Measurements from ENCODE around the gene REV3L. TPM values are rescaled to one million over a fixed set of nuclear protein-coding genes. Genes with fewer than 3 reads are reported as not detected.
"Not testable (repeated sequence)": the region's sequence is repeated elsewhere in the genome, so short reads cannot be mapped to it uniquely, and the experiment has no call there.

Gene REV3L
- total RNA-seq, 1 experiment from 2014 or later, result 12.1 TPM

- peak; percentile 68 for DNase-seq (ENCODE audit: low read depth)
Observed at GRCh38 chr6:111263837-111264236, 219.2 kb downstream of the REV3L start.

DNA sequence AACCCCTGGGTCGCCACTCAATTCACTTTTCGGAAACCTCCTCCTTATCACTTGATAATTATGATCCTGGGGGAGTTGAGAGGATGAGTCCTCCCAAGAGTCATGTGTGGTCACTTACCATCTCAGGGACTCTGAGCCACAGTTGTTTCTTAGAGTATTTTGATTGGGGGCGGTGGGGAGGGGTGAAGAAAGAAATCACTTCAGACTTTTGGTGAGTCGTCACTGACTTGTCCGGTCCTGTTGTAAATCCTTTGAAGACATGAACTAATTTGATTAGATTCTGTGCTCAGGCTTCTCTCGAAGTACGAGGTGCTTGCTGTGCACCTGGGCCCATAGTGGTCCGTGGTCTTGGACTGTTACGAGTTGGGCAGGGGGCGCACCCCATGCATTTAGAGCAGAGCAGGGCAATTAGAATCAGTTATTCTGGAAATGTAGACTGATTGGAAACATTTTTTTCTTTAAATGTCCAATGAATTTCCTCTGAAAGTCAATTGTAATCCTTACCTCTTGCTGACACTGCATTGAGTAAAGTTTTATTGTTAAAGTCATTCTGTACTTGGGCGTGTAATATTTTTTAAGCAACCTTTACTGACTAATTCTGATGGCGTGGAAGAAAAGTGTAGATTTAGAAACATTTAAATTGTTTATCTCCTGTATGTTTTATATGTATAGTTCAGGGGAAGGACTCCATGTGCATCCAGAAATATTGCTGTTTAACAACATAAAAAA is 222.3 kb downstream of the REV3L start:
- DNase-seq (ENCODE audit: low read depth), result peak; percentile 34

GRCh38 chr6:111259089-111259831 is 223.8 kb downstream of the REV3L start:
- peak; percentile 99 for DNase-seq (ENCODE audit: low read depth)

- DNase-seq (ENCODE audit: low read depth), result no peak
Observed at GRCh38 chr6:111258615-111259088, 224.4 kb downstream of the REV3L start.

DNA sequence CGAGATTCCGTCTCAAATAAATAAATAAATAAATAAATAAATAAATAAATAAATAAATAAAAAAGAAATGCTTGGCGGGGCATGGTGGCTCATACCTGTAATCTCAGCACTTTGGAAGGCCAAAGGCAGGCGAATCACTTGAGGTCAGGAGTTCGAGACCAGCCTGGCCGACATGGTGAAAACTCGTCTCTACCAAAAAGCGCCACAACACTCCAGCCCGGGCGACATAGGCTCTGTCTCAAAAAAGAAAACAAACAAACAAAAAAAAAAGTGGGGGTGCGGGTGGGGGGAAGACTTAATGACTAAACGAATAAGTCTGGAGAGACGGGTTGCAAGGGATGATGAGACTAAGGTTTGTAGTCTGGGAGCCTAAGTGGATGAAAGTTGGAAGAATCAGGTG is 225.0 kb downstream of the REV3L start:
- DNase-seq (ENCODE audit: low read depth), result no peak

DNA sequence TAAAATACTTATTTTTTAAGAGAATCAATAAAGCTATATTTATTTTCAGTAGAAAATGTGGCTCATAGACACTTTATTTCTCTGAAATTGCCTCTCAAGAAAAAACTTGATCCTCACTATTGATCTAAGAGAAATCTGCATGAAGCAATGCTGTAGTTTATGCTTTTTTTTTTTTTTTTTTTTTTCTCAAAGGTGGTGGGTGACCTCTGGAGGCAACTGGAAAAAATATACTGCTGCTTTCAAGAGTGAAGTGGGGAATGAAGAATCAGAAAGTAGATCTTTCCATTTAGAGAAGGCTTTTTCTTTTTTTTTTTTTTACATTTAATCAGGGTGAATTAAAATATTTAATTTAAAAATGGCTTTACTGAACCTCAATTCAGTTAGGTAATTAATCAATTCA is 226.4 kb downstream of the REV3L start:
- no peak for DNase-seq (ENCODE audit: low read depth)

GRCh38 chr6:111255838-111256237 is 227.2 kb downstream of the REV3L start:
- DNase-seq (ENCODE audit: low read depth), result not testable (repeated sequence)

DNA sequence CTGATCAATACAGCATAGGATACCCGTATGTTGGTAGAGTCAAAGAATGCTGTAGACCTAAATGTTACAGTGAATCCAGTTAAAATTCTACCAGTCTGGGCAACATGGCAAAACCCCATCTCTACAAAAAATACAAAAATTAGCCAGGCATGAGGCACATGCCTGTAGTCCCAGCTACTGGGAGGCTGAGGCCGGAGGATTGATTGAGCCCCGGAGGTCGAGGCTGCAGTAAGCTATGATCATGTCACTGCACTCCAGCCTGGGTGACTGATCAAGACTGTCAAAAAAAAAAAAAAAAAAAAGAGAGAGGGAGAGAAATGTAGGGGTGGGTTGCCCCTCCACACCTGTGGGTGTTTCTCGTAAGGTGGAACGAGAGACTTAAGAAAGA is 228.2 kb downstream of the REV3L start:
- no peak for DNase-seq (ENCODE audit: low read depth)

GRCh38 chr6:111254004-111254778 is 228.8 kb downstream of the REV3L start:
- no peak for DNase-seq (ENCODE audit: low read depth)

GRCh38 chr6:111252726-111253125 is 230.3 kb downstream of the REV3L start:
- no peak for DNase-seq (ENCODE audit: low read depth)

DNA sequence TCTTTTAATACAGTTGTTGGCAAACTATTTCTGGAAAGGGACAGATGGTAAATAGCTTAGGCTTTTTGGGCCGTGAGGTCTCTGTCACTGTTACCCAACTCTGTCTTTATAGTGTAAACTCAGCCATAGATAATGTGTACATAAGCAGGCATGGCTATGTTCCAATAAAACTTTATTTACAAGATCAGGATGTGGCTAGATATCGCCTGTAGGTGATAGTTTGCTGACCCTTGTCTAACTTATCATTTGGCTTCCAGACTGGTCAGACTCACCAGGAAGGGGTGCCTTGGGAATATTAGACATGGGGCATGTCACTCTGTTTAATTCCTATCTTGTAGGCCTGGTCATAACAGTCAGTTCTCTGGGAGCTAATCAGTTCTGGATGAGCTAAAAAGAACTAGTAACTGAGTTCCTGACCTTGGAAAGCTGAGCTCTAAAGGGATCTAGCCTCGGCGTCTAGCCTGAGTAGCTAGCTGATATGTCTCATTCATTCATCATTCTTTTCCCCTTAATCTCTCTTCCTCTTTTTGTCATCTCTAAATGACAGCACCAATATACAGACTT is 232.1 kb downstream of the REV3L start:
- DNase-seq (ENCODE audit: low read depth), result no peak

Other genes with a start within 250 kb of the REV3L start
- gene TRAF3IP2, start 122.7 kb upstream of the REV3L start, total RNA-seq (2014; rRNA removed; shearing (Covaris generic)), result 26.3 and 35.0 TPM in 2 replicates

Measured in Daoy (cell line).